Stimulated activated CD4-positive, alpha-beta T cell treated with anti-CD3 and anti-CD28 coated beads, Interleukin-12 subunit alpha, Interleukin-12 subunit beta, amount 100 ng/mL, for 24 hours (primary cell): ENCODE data around the gene WNT11.
"Not testable (repeated sequence)": the region's sequence is repeated elsewhere in the genome, so short reads cannot be mapped to it uniquely, and the experiment has no call there.

Source experiments
- DNase-seq, 2 experiments: peaks; one replicate each; pipeline ENCODE4 v3.0.0-alpha.2; 2020; ENCODE audit warnings: low read depth in 2 of 2

The WNT11 gene

DNA sequence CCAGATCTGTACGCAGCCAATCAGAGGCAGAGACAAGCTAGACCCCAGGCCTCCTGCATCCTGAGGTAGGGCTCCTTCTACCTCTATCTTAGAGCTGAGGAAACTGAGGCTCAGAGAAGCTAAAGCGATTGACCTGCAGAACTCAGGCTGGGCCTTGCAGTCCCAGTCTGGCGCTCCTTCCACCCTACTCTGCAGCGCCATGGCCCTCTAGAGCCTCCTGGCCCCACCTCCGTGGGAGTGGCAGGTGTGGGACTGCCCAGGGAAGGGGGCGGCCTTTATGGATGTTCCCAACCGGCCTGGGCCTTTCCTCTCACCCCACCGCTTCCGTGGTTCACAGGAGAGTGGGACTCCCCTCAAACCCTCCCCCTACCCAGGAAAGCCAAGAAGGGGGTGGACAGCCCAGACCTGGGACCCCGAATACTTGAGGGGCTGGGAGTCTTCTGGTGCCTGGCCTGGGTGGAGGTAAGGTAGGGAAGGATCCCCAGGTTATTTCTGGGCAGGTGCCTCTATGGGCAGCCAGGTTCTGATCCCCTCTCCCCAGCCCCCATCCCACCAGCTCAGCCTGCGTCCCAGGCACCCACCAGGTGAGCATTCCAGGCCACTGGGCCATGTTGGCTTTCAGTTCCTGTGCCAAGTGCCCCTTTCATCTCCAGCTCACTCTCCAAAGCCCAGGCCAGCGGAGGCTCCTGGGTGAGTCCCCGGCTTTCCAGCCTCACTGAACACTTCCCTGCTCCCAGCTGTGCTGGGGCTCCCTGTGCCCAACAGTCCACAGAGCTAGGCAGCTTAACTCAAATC is 3.0 kb downstream of the WNT11 start:
- no peak for DNase-seq

DNA sequence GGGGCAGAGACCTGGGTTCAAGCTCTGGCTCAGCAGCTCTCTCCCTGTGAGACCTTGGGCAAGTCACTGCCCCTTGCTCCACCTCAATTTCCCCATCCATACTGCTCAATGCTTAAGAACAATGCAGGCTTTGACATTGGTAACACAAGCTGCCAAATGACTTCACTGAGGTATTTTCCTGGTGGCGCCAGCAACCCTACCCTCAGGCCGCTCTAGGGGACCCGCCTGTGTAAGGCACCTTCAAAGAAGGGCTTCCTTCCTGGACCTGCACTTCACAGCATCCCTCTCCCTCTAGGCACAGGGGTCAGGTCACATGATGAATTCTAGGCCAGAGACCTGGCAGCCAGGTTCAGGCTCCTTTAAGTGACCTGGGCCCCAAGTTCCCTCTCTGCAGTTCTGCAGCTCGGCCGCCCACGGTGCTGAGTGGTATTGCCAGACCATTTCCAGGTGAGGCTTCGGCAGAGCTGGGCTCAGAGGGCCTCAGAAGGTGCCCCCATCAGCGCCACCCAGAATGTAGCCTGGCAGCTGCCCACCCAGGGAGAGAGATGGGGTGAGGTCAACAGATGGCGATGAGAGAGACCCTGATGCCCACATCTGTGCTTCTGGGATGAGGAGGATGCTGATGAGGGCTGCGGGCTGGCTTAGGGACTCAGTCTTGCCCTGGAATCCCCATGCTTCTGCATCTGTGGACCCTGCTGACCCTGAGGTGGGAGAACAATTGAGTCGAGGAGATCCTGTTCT is 4.5 kb downstream of the WNT11 start:
- DNase-seq: no peak

DNA sequence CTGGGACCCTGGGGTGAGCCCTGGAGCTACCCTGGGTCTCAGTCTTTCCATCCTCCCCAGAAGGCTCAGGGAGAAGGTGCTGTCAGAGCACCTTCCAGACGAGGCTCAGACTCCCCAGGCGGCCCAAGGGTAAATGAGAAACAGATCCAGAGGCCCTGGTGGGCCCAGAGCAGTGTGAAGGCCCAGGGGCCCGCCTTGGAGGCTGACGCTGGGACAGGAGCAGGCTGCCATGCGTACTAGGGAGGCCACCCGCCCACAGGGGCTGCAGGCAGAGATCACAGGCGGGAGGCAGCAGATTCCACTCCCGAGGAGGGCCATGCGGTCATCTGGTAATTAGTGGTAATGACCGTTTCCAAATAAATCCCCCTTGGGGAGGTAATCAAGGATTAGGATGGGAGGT is 5.2 kb downstream of the WNT11 start:
- DNase-seq: no peak

DNA sequence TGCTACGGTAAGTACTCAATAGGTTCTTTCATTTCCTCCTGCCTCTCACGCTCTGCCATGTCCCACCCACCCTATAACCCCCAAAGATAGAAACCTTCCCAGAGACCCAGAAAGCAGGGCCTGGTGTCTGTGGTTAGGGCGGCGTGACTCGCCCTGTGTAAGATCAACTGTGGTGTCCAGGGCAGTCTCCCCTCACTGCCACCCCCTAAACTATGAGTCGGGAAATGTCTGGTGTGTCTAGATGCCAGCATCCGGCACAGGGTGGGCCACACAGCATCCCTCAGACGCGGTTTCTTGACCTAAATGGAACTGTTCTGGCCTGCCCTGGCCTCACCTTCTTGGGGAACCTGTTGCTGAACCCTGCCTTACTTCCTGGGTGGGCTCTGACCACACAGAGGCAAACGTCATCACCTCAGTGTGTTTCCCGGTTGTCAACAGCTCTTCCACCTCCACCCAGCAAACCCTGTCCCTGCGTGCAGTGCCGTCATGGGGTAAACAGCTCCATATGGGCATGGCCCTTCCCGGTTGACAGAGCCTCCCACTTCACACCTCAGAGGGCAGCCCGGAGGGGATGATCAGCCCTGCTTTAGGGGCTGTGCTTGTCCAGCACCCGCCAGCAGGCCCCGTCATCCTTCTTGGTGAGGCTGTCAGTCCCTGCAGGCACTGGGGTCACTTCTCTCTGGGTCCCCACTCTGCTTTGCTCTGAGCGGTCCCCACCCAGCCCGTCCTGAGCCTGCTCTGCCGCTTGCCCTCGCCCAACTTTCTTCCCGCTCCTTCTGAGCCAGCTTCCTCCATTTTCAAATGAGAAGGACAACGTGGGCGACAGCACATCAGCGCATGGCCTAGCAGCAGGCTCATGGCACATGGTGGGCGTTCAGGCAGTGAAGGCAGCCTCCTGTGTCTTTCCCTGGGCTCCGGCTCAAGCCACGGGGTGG is 6.0 kb downstream of the WNT11 start:
- DNase-seq: no peak

DNA sequence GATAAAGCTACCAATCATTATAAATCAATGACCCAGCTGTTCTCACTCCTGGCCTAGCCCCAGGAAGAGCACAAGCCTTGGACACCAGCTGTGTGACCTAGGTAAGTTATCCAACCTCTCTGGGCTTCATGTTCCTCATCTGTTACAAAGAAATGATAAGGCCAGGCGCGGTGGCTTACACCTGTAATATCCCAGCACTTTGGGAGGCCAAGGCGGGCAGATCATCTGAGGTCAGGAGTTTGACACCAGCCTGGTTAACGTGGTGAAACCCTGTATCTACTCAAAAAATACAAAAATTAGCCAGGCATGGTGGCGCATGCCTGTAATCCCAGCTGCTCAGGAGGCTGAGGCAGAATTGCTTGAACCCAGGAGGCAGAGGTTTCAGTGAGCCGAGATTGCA is 7.6 kb downstream of the WNT11 start:
- not testable (repeated sequence) for DNase-seq

DNA sequence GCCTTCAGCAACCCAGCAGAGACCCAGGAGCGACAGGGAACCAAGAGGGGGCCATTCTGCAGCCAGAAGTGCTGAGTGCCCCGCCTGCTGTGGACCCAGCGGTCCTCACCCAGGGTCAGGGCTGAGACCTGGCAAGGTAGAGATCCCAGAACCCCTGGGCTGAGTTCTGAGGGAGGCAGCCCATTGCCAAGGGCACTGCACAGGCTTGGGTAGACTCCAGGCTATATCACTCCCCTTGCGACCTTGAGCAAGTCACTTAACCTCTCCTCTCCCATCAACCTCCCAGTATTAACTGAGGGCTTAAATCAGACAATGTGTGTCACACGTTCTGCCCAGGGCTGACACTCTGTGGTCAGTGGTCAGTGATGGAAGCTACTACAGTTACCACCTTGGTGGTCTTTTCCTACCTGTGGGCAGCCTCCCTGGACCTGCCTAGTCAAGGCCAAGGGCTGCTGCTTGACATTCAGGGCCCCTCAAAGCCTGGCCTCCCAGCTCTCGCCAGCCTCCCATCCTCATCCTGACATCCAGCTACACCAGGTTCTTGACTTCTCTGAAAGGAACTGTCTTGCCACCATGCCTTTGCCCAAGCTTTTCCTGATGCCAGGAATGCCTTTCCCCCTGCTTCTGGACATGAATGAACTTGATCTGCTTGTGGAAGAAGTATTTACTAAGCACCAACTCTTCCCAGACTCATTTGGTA is 8.2 kb downstream of the WNT11 start:
- DNase-seq: no peak

DNA sequence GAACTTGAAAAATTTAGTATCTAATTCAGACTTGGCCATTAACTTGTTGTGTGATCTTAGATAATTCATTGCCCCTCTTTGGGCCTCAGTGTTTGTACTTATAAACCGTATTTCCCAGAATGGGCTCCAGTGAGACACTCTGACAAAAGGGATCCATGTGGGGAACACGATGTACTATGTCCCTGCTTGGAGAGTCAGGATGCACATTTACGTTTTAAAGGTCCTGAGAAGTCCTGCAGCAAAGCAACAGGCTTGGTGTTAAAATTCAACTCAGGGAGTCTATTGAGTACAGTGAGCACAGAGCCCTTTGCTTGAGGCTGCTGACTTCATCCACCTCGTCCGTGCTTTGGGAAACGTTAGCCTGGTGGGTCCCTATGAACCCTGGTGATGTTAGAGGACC is 9.0 kb downstream of the WNT11 start:
- DNase-seq: no peak

DNA sequence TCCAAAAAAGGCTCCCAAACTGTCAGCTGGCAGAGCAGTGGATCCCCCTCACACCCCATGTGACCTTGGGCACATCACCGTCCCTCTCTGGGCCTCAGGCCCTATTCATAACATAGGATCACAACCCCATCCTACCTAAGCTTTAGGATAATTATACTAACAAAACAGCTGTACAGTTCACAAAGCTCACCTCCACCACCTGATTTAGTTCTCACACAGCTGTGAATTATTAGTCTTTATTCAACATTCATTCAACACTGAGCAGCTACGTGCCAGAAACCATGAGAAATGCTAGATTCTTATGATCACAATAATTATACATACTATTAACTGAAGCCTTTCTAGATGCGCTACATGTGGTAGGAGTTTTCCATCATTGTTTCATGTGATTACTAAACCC is 9.5 kb downstream of the WNT11 start:
- DNase-seq: no peak

DNA sequence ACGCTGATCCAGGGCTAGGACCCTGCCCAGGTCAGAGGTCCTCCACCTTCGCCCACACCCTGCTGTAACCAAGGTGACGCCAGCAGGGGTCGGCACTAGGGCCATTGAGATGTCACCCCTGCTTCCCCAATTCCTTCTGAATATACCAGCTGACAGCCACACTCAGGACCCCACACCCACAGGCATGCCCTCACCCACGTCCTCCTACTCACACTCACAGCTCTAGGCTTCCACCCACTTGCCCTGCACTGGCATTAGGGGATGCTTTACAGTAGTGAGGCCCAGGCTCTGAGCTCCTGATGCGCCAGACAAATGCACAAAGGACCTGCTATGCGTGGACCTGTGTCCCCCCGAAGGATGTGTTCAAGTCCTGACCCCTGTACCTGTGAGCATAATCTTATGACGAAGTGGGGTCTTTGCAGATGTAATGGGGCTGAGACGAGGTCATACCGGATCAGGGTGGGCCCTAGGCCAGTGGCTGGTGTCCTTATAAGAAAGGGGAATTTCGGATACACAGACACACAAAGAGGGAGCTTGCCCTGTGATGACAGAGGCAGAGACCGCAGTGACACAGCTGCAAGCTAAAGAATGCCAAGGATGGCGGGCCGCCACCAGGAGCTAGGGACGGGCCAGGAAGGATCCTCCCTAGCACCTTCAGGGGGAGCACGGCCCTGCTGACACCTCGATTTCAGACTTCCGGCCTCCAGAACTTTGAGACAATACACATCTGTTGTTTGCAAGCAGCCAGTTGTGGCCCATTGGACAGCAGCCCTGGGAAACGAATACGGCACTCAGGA is 11.2 kb downstream of the WNT11 start:
- no peak for DNase-seq

DNA sequence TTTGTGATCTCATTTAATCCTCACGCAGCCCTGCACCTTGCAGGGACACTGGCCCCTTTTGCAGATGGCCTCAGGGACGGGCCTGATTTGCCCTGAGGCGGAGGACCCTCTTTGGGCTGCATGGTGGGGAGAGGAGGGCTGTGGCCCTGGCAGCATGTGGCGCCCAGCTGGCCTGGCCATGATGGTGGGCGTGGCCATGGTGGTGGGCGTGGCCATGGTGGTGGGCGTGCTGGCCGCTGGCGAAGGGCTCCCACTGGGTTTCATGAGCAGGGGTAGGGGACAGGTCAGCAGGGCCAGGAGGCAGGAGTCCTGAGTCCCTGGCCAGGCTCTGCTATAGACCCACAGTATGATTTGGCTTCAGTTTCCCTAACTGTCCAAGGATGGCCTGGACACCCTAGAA is 13.1 kb downstream of the WNT11 start:
- DNase-seq: no peak

DNA sequence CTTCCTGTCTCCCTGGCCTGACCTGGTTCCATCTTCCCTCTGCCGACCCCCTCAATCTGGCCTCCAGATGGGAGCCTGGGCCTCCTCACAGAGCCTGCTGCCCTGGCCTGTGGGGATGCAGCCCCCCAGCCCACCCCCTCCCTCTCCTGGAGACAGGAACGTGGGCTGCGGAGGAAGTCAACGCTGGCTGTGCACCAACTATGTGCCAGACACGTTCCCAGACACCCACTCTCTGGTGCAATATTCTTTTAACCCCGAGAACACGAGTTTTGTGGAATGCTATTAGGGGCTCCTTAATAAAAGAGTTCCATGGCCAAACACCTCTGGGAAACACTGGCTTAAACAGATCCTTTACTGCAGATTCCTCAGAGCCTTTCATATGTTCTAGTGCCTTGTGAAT is 15.9 kb downstream of the WNT11 start:
- no peak for DNase-seq

DNA sequence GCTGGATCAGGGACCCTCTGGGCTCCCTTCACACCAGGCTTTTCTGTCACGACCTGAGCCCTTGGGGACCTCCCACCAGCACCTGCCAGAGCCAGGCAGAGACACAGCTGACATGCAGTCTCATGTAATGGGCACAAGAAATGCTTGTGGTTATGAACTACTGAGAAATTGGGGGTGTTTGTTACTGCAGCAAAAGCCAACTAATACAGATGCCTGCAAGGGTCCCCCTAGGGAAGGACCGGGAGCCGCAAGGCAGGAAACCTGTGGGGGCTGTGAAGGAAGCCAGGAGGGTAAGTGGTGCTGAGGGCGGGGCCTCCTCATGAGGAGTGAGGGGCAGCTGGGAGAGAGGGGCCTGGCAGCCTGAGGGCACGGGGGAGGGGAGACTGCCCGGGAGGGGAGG is 16.6 kb downstream of the WNT11 start:
- no peak for DNase-seq

DNA sequence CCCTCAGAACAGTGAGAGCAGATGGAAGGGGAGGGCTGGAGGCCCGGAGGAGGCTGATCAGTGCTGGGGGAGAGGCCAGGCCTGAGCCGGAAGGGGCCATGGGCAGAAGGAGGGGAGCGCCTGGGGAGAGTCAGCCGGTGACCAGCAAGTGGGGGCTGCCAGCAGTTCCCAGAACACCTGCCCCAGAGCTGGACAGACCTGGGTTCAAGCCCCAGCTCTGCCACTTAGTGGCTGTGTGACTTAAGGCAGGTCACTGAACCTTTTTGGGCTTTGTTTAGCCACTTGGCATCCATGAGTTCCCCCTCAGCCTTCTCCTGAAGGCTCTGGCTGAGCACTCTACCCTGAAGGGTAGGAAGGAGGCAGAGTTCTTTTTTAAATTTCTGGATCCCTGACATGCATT is 17.4 kb downstream of the WNT11 start:
- DNase-seq: no peak

DNA sequence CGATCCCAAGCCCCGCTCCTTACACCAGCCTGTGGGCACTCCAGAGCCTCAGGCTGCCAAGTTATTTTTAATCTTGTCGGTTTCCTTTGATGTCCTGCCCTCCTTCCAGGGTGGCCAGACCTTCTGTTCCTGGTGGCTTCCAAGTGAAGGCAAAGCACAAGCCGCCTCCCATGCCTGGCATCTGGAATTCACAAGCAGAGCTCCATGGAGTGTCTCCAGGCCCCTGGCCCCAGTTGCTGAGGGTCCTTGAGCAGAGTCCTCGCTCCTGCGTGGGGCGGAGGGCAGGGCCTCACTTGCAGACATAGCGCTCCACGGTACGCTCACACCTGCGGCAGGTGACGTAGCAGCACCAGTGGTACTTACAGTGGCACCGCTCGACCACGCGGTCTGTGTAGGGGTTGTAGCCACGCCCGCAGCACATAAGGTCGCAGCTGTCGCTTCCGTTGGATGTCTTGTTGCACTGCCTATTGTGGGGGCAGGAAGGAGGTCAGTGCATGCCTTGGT is 19.5 kb downstream of the WNT11 start:
- no peak for DNase-seq

DNA sequence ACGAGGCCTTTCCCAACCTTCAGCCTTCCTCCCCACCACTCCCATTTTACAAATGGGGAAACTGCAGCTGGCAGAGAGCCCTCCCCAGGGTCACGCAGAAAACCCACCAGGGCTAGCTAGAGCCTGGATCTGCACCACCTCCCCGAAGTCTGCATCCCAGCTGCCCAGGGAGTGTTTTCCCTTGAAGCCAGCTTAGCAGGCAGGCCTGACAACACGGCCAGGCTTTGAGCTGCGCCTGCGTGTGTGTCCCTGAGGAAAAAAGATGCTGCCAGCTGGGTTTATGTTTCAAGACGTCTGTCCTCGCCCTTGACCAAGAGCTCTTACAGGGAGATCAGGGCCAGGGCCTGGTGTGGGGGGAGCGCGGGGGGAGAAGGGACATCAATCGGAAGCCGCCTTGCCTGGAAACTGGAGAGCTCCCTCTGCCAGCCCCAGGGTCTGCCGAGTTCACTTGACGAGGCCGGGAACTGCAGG is 20.3 kb downstream of the WNT11 start:
- DNase-seq: no peak

DNA sequence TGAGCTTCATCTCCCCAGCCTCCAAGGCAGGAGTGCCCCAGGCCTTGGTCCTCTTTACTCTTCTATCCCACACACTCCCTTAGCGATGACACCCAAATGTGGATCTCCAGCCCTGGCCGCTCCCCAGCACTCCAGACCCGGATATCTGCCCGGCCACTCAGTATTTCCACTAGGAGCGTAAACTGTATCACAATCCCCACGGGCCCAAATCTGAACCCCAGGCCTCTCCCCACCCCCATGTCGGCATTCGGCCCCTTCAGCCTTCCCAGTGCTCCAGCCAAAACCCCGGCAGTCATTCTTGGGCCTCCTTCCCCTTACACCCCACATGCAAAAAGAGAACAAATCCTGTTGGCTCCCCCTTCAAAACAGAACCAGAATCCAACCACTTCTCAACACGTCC is 20.8 kb downstream of the WNT11 start:
- no peak for DNase-seq

DNA sequence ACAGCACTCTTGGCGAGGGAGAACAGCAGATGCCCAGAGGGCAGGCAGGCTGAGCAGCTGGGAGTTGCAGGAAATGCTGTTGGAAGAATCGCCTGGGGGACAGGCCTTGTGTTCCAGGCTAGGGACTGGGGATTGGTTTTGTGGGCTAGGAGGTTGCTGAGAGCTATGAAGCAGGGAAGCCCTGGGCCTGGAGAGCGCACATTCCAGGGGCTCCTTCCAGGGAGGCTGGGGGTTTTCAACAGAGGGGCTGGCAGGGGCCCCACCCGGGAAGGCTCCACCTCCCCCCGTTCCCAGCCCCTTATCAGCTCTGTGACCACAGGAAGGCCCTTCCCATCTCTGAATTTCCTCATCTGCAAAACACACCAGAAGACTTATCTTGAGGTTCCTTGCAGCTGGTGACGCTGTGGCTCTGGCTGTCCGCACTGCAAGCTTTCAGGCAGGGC is 21.7 kb downstream of the WNT11 start:
- DNase-seq: no peak

DNA sequence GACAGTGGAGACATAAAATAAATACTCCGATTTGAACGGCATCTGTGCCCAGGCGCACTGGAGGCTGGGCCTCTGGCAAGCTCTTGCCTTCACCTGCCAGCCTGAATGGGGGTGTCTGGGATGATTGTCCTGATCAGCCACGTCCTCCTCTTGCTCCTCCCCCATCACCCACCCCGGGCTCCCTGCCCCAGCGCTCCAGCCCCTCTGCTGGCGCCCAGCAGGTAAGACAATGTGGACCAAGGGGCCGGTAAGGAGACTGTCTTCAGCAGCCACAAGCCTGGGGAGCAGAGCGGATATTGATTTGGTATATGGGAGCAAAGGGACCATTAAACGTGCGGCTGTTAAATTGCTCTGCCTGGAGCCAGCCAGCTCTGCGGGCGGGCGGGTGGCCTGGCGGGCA is 24.9 kb downstream of the WNT11 start:
- no peak for DNase-seq

DNA sequence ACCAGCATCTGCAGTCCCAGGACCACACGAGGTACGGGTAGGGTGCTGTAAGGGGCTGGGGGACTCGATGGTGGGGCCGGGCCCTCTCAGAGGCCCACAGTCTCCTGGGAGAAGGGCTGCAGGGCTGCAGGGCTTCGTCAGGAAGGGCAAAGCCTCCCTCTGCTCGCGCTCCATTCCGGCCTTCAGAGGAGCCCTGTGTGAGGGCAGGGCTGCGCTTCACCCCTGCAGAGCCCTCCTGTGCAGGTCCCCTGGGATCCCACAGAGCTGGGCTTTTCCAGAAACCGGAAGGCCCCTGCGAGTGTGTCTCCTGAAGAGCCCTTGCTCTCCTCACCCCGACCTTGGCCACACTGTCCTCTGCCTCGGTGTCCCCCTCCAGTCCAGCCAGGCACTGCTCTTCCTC is 27.2 kb downstream of the WNT11 start:
- no peak for DNase-seq

DNA sequence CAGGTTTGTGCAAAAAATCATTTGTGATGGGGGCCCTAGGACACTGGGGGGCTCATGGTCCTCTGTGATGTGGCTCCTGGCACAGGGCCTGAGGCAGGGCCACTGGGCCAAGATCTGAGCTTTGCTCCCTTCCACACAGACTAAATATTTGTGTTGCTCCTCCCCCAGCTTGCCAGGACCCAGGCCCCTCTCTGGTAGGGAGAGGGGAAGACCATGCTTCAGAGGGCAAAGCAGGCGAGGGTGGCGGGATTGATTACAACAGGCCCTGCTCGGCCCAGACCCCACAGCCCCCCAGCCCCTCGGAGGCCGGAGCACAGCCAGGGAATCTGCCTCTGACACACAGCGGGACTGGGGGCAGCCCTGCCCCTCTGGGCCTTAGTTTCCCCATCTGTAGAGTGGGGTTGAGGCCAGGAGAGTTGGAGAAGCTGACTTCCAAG is 29.0 kb downstream of the WNT11 start:
- DNase-seq: no peak
